Measurements from ENCODE around the gene CFAP57.

The CFAP57 gene

GRCh38 chr1:43279666-43280065 is 107.5 kb downstream of the CFAP57 start:
- DNase-seq = no peak

- no peak for DNase-seq
Observed at GRCh38 chr1:43280692-43281091, 108.6 kb downstream of the CFAP57 start.

GRCh38 chr1:43282220-43283195 is 110.4 kb downstream of the CFAP57 start:
- no peak for DNase-seq

GRCh38 chr1:43284065-43284464 is 111.9 kb downstream of the CFAP57 start:
- DNase-seq = no peak

GRCh38 chr1:43284546-43285110 is 112.5 kb downstream of the CFAP57 start:
- no peak for DNase-seq

GRCh38 chr1:43285269-43285990 is 113.3 kb downstream of the CFAP57 start, which contains the start of gene C1orf210:
TSS of gene C1orf210 (minus strand) at chr1:43285581. CDS start at chr1:43283270, 2,311 bp downstream.
- DNase-seq = no peak

- no peak for DNase-seq
Observed at GRCh38 chr1:43286115-43286514, 114.0 kb downstream of the CFAP57 start.

GRCh38 chr1:43286533-43286932 is 114.4 kb downstream of the CFAP57 start:
- DNase-seq = no peak

- DNase-seq = no peak
Observed at GRCh38 chr1:43288058-43288784, 116.1 kb downstream of the CFAP57 start.

GRCh38 chr1:43288785-43289706 is 116.9 kb downstream of the CFAP57 start:
- DNase-seq = no peak

- no peak for DNase-seq
Observed at GRCh38 chr1:43292216-43292615, 120.1 kb downstream of the CFAP57 start.

GRCh38 chr1:43292679-43293078 is 120.5 kb downstream of the CFAP57 start:
- DNase-seq = no peak

- no peak for DNase-seq
Observed at GRCh38 chr1:43293176-43293575, 121.0 kb downstream of the CFAP57 start.

GRCh38 chr1:43293896-43294760 is 122.0 kb downstream of the CFAP57 start:
- DNase-seq = no peak

- DNase-seq = no peak
Observed at GRCh38 chr1:43294761-43295160, 122.6 kb downstream of the CFAP57 start.

GRCh38 chr1:43296207-43296606 is 124.1 kb downstream of the CFAP57 start:
- DNase-seq = no peak

GRCh38 chr1:43298055-43298454 is 125.9 kb downstream of the CFAP57 start:
- no peak for DNase-seq

- DNase-seq = no peak
Observed at GRCh38 chr1:43299101-43299500, 127.0 kb downstream of the CFAP57 start.

GRCh38 chr1:43300378-43301094 is 128.4 kb downstream of the CFAP57 start, which contains the start of gene TIE1:
TSS of gene TIE1 (plus strand) at chr1:43300982. CDS start at chr1:43301072, 90 bp downstream.
- DNase-seq = peak; percentile 20

- no peak for DNase-seq
Observed at GRCh38 chr1:43302201-43302600, 130.1 kb downstream of the CFAP57 start.

All from KG1 (cell line).